SKM-1 treated with dmso at 0.1 percent for 144 hours (cell line): ENCODE data around the gene MED26.
"Not testable (repeated sequence)": the region's sequence is repeated elsewhere in the genome, so short reads cannot be mapped to it uniquely, and the experiment has no call there.

Experiments
- DNase-seq: peaks from one replicate; lab custom pipeline; 2025; ENCODE audit not compliant: unreplicated experiment; lab: John Stamatoyannopoulos, UW

The MED26 gene

GRCh38 chr19:16576690-16577530, 51.1 kb downstream of the MED26 start:
- no peak for DNase-seq

GRCh38 chr19:16575861-16576689, 51.9 kb downstream of the MED26 start:
- DNase-seq: no peak

- no peak for DNase-seq
These were observed 52.7 kb downstream of the MED26 start for GRCh38 chr19:16575282-16575681.

GRCh38 chr19:16573925-16574324, 54.1 kb downstream of the MED26 start:
- no peak for DNase-seq

- DNase-seq: no peak
These were observed 54.7 kb downstream of the MED26 start for GRCh38 chr19:16573296-16573695.

GRCh38 chr19:16572332-16573211, 55.4 kb downstream of the MED26 start, which contains the start of gene SLC35E1:
Gene SLC35E1, minus strand, starts transcription at chr19:16572415. Its CDS starts 51 bp downstream, at chr19:16572364.
- peak; percentile 95 for DNase-seq

- DNase-seq: no peak
These were observed 56.1 kb downstream of the MED26 start for GRCh38 chr19:16571822-16572331.

GRCh38 chr19:16571283-16571682, 56.7 kb downstream of the MED26 start:
- DNase-seq: peak; percentile 8

- no peak for DNase-seq
These were observed 58.2 kb downstream of the MED26 start for GRCh38 chr19:16569609-16570320.

- DNase-seq: no peak
These were observed 61.3 kb downstream of the MED26 start for GRCh38 chr19:16566702-16567101.

GRCh38 chr19:16566161-16566560, 61.8 kb downstream of the MED26 start:
- DNase-seq: no peak

GRCh38 chr19:16564842-16565241, 63.2 kb downstream of the MED26 start:
- DNase-seq: no peak

- no peak for DNase-seq
These were observed 65.4 kb downstream of the MED26 start for GRCh38 chr19:16562608-16563025.

- no peak for DNase-seq
These were observed 66.6 kb downstream of the MED26 start for GRCh38 chr19:16561382-16561781.

- no peak for DNase-seq
These were observed 68.2 kb downstream of the MED26 start for GRCh38 chr19:16559780-16560276.

GRCh38 chr19:16554776-16555175, 73.2 kb downstream of the MED26 start:
- DNase-seq: no peak

GRCh38 chr19:16551902-16552301, 76.1 kb downstream of the MED26 start:
- DNase-seq: not testable (repeated sequence)

- DNase-seq: no peak
These were observed 79.0 kb downstream of the MED26 start for GRCh38 chr19:16548956-16549355.

- no peak for DNase-seq
These were observed 83.4 kb downstream of the MED26 start for GRCh38 chr19:16544473-16545231.
